ENCODE data around the gene CABYR.

CABYR gene

GRCh38 chr18:24103320-24104021 lies 35.4 kb upstream of the CABYR start:
- TF ChIP-seq CTCF (IDR thresholded peaks at IDR 0.05; ENCODE audit: control insufficient read depth, insufficient read depth, low read depth, low read length, missing control alignments), result no peak
- no peak for DNase-seq (ENCODE audit: low read depth)
- no peak overlapping the region for H3K4me3 ChIP-seq (ENCODE audit: control insufficient read depth, low read depth, low read length)

GRCh38 chr18:24104486-24104885 lies 34.4 kb upstream of the CABYR start:
- no peak for TF ChIP-seq CTCF (IDR thresholded peaks at IDR 0.05; ENCODE audit: control insufficient read depth, insufficient read depth, low read depth, low read length, missing control alignments)
- DNase-seq (ENCODE audit: low read depth), result no peak
- H3K4me3 ChIP-seq (ENCODE audit: control insufficient read depth, low read depth, low read length), result no peak overlapping the region

- no peak for TF ChIP-seq CTCF (IDR thresholded peaks at IDR 0.05; ENCODE audit: control insufficient read depth, insufficient read depth, low read depth, low read length, missing control alignments)
- no peak for DNase-seq (ENCODE audit: low read depth)
- no peak overlapping the region for H3K4me3 ChIP-seq (ENCODE audit: control insufficient read depth, low read depth, low read length)
Observed at GRCh38 chr18:24108641-24109040, 30.2 kb upstream of the CABYR start.

- H3K4me3 ChIP-seq (ENCODE audit: control insufficient read depth, low read depth, low read length), result no peak overlapping the region
- TF ChIP-seq CTCF (IDR thresholded peaks at IDR 0.05; ENCODE audit: control insufficient read depth, insufficient read depth, low read depth, low read length, missing control alignments), result no peak
- no peak for DNase-seq (ENCODE audit: low read depth)
Observed at GRCh38 chr18:24111936-24112335, 26.9 kb upstream of the CABYR start.

GRCh38 chr18:24112464-24112863 lies 26.4 kb upstream of the CABYR start:
- no peak overlapping the region for H3K4me3 ChIP-seq (ENCODE audit: control insufficient read depth, low read depth, low read length)
- no peak for DNase-seq (ENCODE audit: low read depth)

GRCh38 chr18:24112874-24113615 lies 25.8 kb upstream of the CABYR start:
- no peak overlapping the region for H3K4me3 ChIP-seq (ENCODE audit: control insufficient read depth, low read depth, low read length)
- TF ChIP-seq CTCF (IDR thresholded peaks at IDR 0.05; ENCODE audit: control insufficient read depth, insufficient read depth, low read depth, low read length, missing control alignments), result no peak
- DNase-seq (ENCODE audit: low read depth), result no peak

More at GRCh38 chr18:24112464-24112863, 26.4 kb upstream of the CABYR start:
- no peak for TF ChIP-seq CTCF (IDR thresholded peaks at IDR 0.05; ENCODE audit: control insufficient read depth, insufficient read depth, low read depth, low read length, missing control alignments)
